ENCODE data around the gene ZMYND19.
A peak's percentile ranks its signal among the peaks of the same experiment; 100 is the strongest.

Gene ZMYND19

DNA sequence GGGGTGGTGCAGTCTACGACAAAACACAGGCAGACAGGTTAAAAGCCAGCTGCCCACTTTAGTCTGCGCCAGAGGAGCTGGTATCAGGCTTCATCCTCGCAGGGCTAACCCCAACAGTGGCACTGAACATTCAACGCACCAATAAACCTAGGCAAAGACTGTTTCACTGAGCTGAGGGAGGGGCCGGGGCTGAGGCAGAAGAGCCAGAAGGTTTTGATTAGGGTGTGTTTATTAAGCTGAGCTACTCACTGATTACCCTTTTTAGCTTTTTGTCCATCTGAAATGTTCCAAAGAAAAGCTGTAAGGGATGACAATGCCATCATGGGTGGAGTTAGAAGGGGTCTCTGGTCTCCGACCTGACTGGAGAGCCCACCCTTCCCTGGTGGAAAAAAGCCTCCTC is 1.4 kb downstream of the ZMYND19 start:
- no peaks in the 10 kb centered on the region for H3K9me3 ChIP-seq (ENCODE audit: control insufficient read depth, low read length)
- H2BK12ac ChIP-seq (ENCODE audit: low read length in 2 of 2), result no peak overlapping the region
- no peak overlapping the region for H3K27ac ChIP-seq (ENCODE audit: low read length, poor library complexity, severe bottlenecking)
- H4K91ac ChIP-seq (ENCODE audit: low read length), result no peak overlapping the region
- no peak overlapping the region for H3K14ac ChIP-seq (ENCODE audit: low read length in 2 of 2)
- H3K4me1 ChIP-seq (ENCODE audit: control insufficient read depth, insufficient read depth, low read depth, low read length), result peaks cover 10% of the 10 kb centered on the region
- DNase-seq, result no peak
- peaks cover 43 to 46% of the 10 kb centered on the region in 2 experiments for H3K36me3 ChIP-seq (ENCODE audit: control insufficient read depth in 1 of 2, insufficient read depth in 2 of 2, low read depth in 1 of 2, low read length in 2 of 2)
- no peak overlapping the region for H2AK5ac ChIP-seq (ENCODE audit: low read length, severe bottlenecking)
- H3K18ac ChIP-seq (ENCODE audit: low read depth in 1 of 2, low read length in 2 of 2), result no peak overlapping the region
- H3K23ac ChIP-seq (ENCODE audit: low read length in 2 of 2), result no peak overlapping the region
- no peak overlapping the region for H2BK15ac ChIP-seq (ENCODE audit: low read depth, poor library complexity, severe bottlenecking)
- peak overlapping the region in 1 of 2 experiments; percentile 92 for H3K4me3 ChIP-seq (ENCODE audit: insufficient read depth in 1 of 2, low read depth in 1 of 2, low read length in 2 of 2)
- peaks cover 48% of the 10 kb centered on the region for H3K79me1 ChIP-seq (replicated peaks; ENCODE audit: low read length, poor library complexity, severe bottlenecking)
- no peak overlapping the region for H4K8ac ChIP-seq (ENCODE audit: low read length)
- peak overlapping the region; percentile 89 for H3K9ac ChIP-seq (ENCODE audit: low read length)
- no peak overlapping the region for H3K4ac ChIP-seq (ENCODE audit: low read depth in 1 of 2, low read length in 2 of 2)
- H3K4me2 ChIP-seq (ENCODE audit: low read length, poor library complexity, severe bottlenecking), result peak overlapping the region; percentile 88
- 94% methylated on average over 6 of the region's 6 CpGs for WGBS
- no peaks in the 10 kb centered on the region for H3K27me3 ChIP-seq (ENCODE audit: control insufficient read depth in 1 of 2, insufficient read depth in 1 of 2, low read length in 2 of 2)
- H2BK120ac ChIP-seq (ENCODE audit: low read depth, low read length), result no peak overlapping the region
- no peak overlapping the region for H2BK5ac ChIP-seq (ENCODE audit: low read depth, low read length, poor library complexity, severe bottlenecking)
- H2AFZ ChIP-seq (ENCODE audit: low read depth, low read length), result no peak overlapping the region

DNA sequence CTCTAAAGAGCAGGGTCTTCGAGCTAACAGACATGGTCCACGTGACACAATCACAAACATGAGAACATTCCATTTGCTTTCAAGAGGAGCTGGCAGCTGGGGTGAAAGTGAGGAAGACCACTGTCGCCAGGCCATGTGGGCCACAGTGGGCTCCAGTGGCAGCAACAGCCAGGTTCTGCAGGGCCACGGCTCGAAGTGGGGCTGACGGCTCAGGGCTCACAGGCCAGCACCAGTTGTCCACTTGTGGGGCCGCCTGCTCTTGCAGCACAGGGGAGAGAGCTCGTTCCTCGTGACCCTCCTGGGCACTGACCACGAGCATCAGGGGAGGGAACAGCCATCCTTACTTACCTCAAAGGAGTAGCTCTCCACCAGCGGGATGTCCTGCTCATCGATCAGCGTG is 2.0 kb downstream of the ZMYND19 start:
- no peak overlapping the region for H3K18ac ChIP-seq (ENCODE audit: low read depth in 1 of 2, low read length in 2 of 2)
- H3K4me2 ChIP-seq (ENCODE audit: low read length, poor library complexity, severe bottlenecking), result no peak overlapping the region
- no peak overlapping the region for H3K27ac ChIP-seq (ENCODE audit: low read length, poor library complexity, severe bottlenecking)
- H2BK120ac ChIP-seq (ENCODE audit: low read depth, low read length), result no peak overlapping the region
- peaks cover 48 to 52% of the 10 kb centered on the region in 2 experiments for H3K36me3 ChIP-seq (ENCODE audit: control insufficient read depth in 1 of 2, insufficient read depth in 2 of 2, low read depth in 1 of 2, low read length in 2 of 2)
- H4K8ac ChIP-seq (ENCODE audit: low read length), result no peak overlapping the region
- H3K9me3 ChIP-seq (ENCODE audit: control insufficient read depth, low read length), result no peaks in the 10 kb centered on the region
- peaks cover 10% of the 10 kb centered on the region for H3K4me1 ChIP-seq (ENCODE audit: control insufficient read depth, insufficient read depth, low read depth, low read length)
- H2BK15ac ChIP-seq (ENCODE audit: low read depth, poor library complexity, severe bottlenecking), result no peak overlapping the region
- H3K4ac ChIP-seq (ENCODE audit: low read depth in 1 of 2, low read length in 2 of 2), result no peak overlapping the region
- H2BK12ac ChIP-seq (ENCODE audit: low read length in 2 of 2), result no peak overlapping the region
- 94% methylated on average over 12 of the region's 13 CpGs for WGBS
- H3K14ac ChIP-seq (ENCODE audit: low read length in 2 of 2), result no peak overlapping the region
- no peaks in the 10 kb centered on the region for H3K27me3 ChIP-seq (ENCODE audit: control insufficient read depth in 1 of 2, insufficient read depth in 1 of 2, low read length in 2 of 2)
- H3K79me1 ChIP-seq (replicated peaks; ENCODE audit: low read length, poor library complexity, severe bottlenecking), result peaks cover 54% of the 10 kb centered on the region
- H3K9ac ChIP-seq (ENCODE audit: low read length), result peak overlapping the region; percentile 89
- no peak overlapping the region for H3K4me3 ChIP-seq (ENCODE audit: insufficient read depth in 1 of 2, low read depth in 1 of 2, low read length in 2 of 2)
- H2AFZ ChIP-seq (ENCODE audit: low read depth, low read length), result no peak overlapping the region
- no peak overlapping the region for H2BK5ac ChIP-seq (ENCODE audit: low read depth, low read length, poor library complexity, severe bottlenecking)
- no peak overlapping the region for H2AK5ac ChIP-seq (ENCODE audit: low read length, severe bottlenecking)
- H4K91ac ChIP-seq (ENCODE audit: low read length), result no peak overlapping the region
- DNase-seq, result no peak
- no peak overlapping the region for H3K23ac ChIP-seq (ENCODE audit: low read length in 2 of 2)

DNA sequence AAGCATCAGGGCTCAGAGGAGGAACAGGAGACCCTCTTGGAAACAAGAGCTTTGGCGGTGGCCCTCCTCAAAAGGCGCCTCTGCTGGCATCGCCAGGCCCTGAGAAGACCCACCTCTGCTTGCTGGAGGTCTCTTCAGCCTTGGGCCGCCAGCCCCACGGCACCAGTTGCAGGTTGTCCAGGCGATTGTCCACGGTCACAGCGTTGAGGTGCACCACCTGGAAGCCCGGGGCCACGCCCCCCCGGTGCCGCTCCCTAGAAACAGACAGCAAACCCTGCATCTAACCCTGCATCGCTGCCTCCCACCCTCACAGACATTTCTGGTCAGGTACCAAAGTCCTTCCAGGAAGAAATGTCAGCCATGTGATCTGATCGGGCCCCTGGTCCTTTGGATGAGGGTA is 3.5 kb downstream of the ZMYND19 start:
- Histone ChIP-seq H3K4ac (ENCODE audit: low read depth in 1 of 2, low read length in 2 of 2) (no peak overlapping the region), H3K9me3 (ENCODE audit: control insufficient read depth, low read length) (no peaks in the 10 kb centered on the region), H3K18ac (ENCODE audit: low read depth in 1 of 2, low read length in 2 of 2) (no peak overlapping the region), H2BK12ac (ENCODE audit: low read length in 2 of 2) (no peak overlapping the region), H3K4me3 (ENCODE audit: insufficient read depth in 1 of 2, low read depth in 1 of 2, low read length in 2 of 2) (no peak overlapping the region), H2AFZ (ENCODE audit: low read depth, low read length) (no peak overlapping the region), H3K27ac (ENCODE audit: low read length, poor library complexity, severe bottlenecking) (no peak overlapping the region), H3K4me2 (ENCODE audit: low read length, poor library complexity, severe bottlenecking) (no peak overlapping the region), H3K79me1 (replicated peaks; ENCODE audit: low read length, poor library complexity, severe bottlenecking) (peaks cover 56% of the 10 kb centered on the region), H4K8ac (ENCODE audit: low read length) (no peak overlapping the region), H3K36me3 (ENCODE audit: control insufficient read depth in 1 of 2, insufficient read depth in 2 of 2, low read depth in 1 of 2, low read length in 2 of 2) (peaks cover 63 to 67% of the 10 kb centered on the region in 2 experiments), H3K27me3 (ENCODE audit: control insufficient read depth in 1 of 2, insufficient read depth in 1 of 2, low read length in 2 of 2) (no peaks in the 10 kb centered on the region), H2BK120ac (ENCODE audit: low read depth, low read length) (no peak overlapping the region), H2AK5ac (ENCODE audit: low read length, severe bottlenecking) (no peak overlapping the region), H3K4me1 (ENCODE audit: control insufficient read depth, insufficient read depth, low read depth, low read length) (peaks cover 10% of the 10 kb centered on the region), H2BK5ac (ENCODE audit: low read depth, low read length, poor library complexity, severe bottlenecking) (no peak overlapping the region), H3K14ac (ENCODE audit: low read length in 2 of 2) (no peak overlapping the region), H2BK15ac (ENCODE audit: low read depth, poor library complexity, severe bottlenecking) (no peak overlapping the region), H4K91ac (ENCODE audit: low read length) (no peak overlapping the region), H3K23ac (ENCODE audit: low read length in 2 of 2) (peak overlapping the region in 1 of 2 experiments; percentile 48), H3K9ac (ENCODE audit: low read length) (no peak overlapping the region)
- DNase-seq, result no peak
- WGBS, result 99% methylated on average over 14 of the region's 14 CpGs

GRCh38 chr9:137583957-137584356 is 6.4 kb downstream of the ZMYND19 start:
- Histone ChIP-seq H3K27ac (ENCODE audit: low read length, poor library complexity, severe bottlenecking) (no peak overlapping the region), H3K9ac (ENCODE audit: low read length) (no peak overlapping the region), H3K4ac (ENCODE audit: low read depth in 1 of 2, low read length in 2 of 2) (no peak overlapping the region), H2BK15ac (ENCODE audit: low read depth, poor library complexity, severe bottlenecking) (no peak overlapping the region), H3K9me3 (ENCODE audit: control insufficient read depth, low read length) (no peaks in the 10 kb centered on the region), H3K79me1 (replicated peaks; ENCODE audit: low read length, poor library complexity, severe bottlenecking) (peaks cover 55% of the 10 kb centered on the region), H3K14ac (ENCODE audit: low read length in 2 of 2) (no peak overlapping the region), H3K27me3 (ENCODE audit: control insufficient read depth in 1 of 2, insufficient read depth in 1 of 2, low read length in 2 of 2) (no peaks in the 10 kb centered on the region), H2BK5ac (ENCODE audit: low read depth, low read length, poor library complexity, severe bottlenecking) (no peak overlapping the region), H3K4me2 (ENCODE audit: low read length, poor library complexity, severe bottlenecking) (no peak overlapping the region), H4K91ac (ENCODE audit: low read length) (no peak overlapping the region), H3K4me3 (ENCODE audit: insufficient read depth in 1 of 2, low read depth in 1 of 2, low read length in 2 of 2) (no peak overlapping the region), H2BK12ac (ENCODE audit: low read length in 2 of 2) (no peak overlapping the region), H2BK120ac (ENCODE audit: low read depth, low read length) (no peak overlapping the region), H3K18ac (ENCODE audit: low read depth in 1 of 2, low read length in 2 of 2) (no peak overlapping the region), H2AK5ac (ENCODE audit: low read length, severe bottlenecking) (no peak overlapping the region), H3K23ac (ENCODE audit: low read length in 2 of 2) (no peak overlapping the region), H4K8ac (ENCODE audit: low read length) (no peak overlapping the region), H3K36me3 (ENCODE audit: control insufficient read depth in 1 of 2, insufficient read depth in 2 of 2, low read depth in 1 of 2, low read length in 2 of 2) (peaks cover 84 to 86% of the 10 kb centered on the region in 2 experiments), H2AFZ (ENCODE audit: low read depth, low read length) (no peak overlapping the region), H3K4me1 (ENCODE audit: control insufficient read depth, insufficient read depth, low read depth, low read length) (peaks cover 14% of the 10 kb centered on the region)
- DNase-seq, result no peak
- WGBS, result 92% methylated on average over 8 of the region's 8 CpGs
